HG02588 (cell line): ENCODE measurements around the gene KMT2A.

Experiments
- ATAC-seq: cut with Tn5 transposase; IDR thresholded peaks from one replicate; pipeline ENCODE4 v1.9.1; 2021; ENCODE audit warnings: mild to moderate bottlenecking, moderate library complexity; ENCODE audit not compliant: unreplicated experiment

KMT2A gene

GRCh38 chr11:118574636-118575035 is 138.3 kb downstream of the KMT2A start:
- no peak for ATAC-seq
